H1 (cell line): ENCODE data around the gene ZNF423. TPM values are rescaled to one million over a fixed set of nuclear protein-coding genes. Genes with fewer than 3 reads are reported as not detected.
A peak's percentile ranks its signal among the peaks of the same experiment; 100 is the strongest.

ENCODE experiments used
- CTCF ChIA-PET: fragments of 300-600 bp; sonication (Branson Sonifier 250); formaldehyde crosslinking; loops from one replicate; lab custom pipeline; 2021; ENCODE audit not compliant: partially characterized antibody; lab: Charles Lee
- POLR2A ChIA-PET: fragments of 300-600 bp; sonication (Branson Sonifier 250); formaldehyde crosslinking; loops from one replicate; lab custom pipeline; 2021; ENCODE audit warnings: inconsistent platforms; ENCODE audit not compliant: partially characterized antibody; lab: Charles Lee
- DNase-seq, 2 experiments: peaks; one replicate each; pipeline versions ENCODE4 v3.0.0 to v3.0.0-alpha.2; 2010 to 2022; ENCODE audit warnings: low spot score in 2 of 2, low read depth in 1 of 2, mixed read lengths in 1 of 2
- FAIRE-seq: peaks from 2 replicates; lab custom pipeline; 2011; peaks lifted over from hg19 to GRCh38; lab: Jason Lieb, UNC
- H2AFZ ChIP-seq: 2 replicates; pipeline ENCODE4 v1.8.1; 2012; ENCODE audit warnings: low read length, inconsistent platforms
- H2AK5ac ChIP-seq: 2 replicates; pipeline ENCODE4 v1.6.1; 2013; ENCODE audit warnings: low read depth, low read length
- H2BK120ac ChIP-seq: replicated peaks from 2 replicates; pipeline ENCODE3; 2013; ENCODE audit warnings: low read depth, low read length, inconsistent platforms
- H2BK12ac ChIP-seq: 2 replicates; pipeline ENCODE4 v1.6.1; 2013; ENCODE audit warnings: low read depth, low read length
- H2BK15ac ChIP-seq: 2 replicates; pipeline ENCODE4 v1.6.1; 2013; ENCODE audit warnings: low read length
- H2BK20ac ChIP-seq: 2 replicates; pipeline ENCODE4 v1.6.1; 2013; ENCODE audit warnings: low read length
- H2BK5ac ChIP-seq: 2 replicates; pipeline ENCODE4 v1.6.1; 2013; ENCODE audit warnings: low read depth, low read length
- H3K14ac ChIP-seq: 2 replicates; pipeline ENCODE4 v1.6.1; 2013; ENCODE audit warnings: inconsistent platforms; ENCODE audit not compliant: insufficient read length
- H3K18ac ChIP-seq: 2 replicates; pipeline ENCODE4 v1.6.1; 2013; ENCODE audit warnings: low read length; ENCODE audit errors: extremely low read depth
- H3K23ac ChIP-seq: 2 replicates; pipeline ENCODE4 v1.6.1; 2013; ENCODE audit warnings: inconsistent platforms; ENCODE audit not compliant: insufficient read length
- H3K23me2 ChIP-seq: 2 replicates; pipeline ENCODE4 v1.6.1; 2013; ENCODE audit warnings: low read depth, low read length
- H3K27ac ChIP-seq: 2 replicates; pipeline ENCODE4 v1.6.1; 2011; ENCODE audit warnings: low read depth, low read length, inconsistent platforms
- H3K27me3 ChIP-seq, 4 experiments: replicated peaks in 1 of 4; 1 replicate in 1 of 4; 2 replicates in 3 of 4; pipeline versions ENCODE4 v1.6.1 to v1.8.1; 2011 to 2013; ENCODE audit warnings: low read length in 3 of 4, mild to moderate bottlenecking in 3 of 4, inconsistent platforms in 2 of 4, mixed read lengths in 2 of 4, moderate library complexity in 1 of 4; ENCODE audit not compliant: control insufficient read depth in 3 of 4, insufficient read depth in 3 of 4; ENCODE audit errors: extremely low read depth in 1 of 4
- H3K36me3 ChIP-seq, 4 experiments: 2 replicates each; pipeline versions ENCODE4 v1.6.1 to v1.8.1; 2011 to 2013; ENCODE audit warnings: mild to moderate bottlenecking in 4 of 4, low read length in 3 of 4, moderate library complexity in 2 of 4, control low read depth in 1 of 4, inconsistent platforms in 1 of 4; ENCODE audit not compliant: insufficient read depth in 4 of 4, control insufficient read depth in 2 of 4
- H3K4ac ChIP-seq: replicated peaks from 2 replicates; pipeline ENCODE3; 2013; ENCODE audit warnings: low read length, low read depth, mixed read lengths, inconsistent platforms; ENCODE audit not compliant: insufficient read length
- H3K4me1 ChIP-seq, 4 experiments: replicated peaks in 1 of 4; 1 replicate in 1 of 4; 2 replicates in 3 of 4; pipeline versions ENCODE4 v1.6.1 to v1.8.1; 2011 to 2013; ENCODE audit warnings: low read length in 3 of 4, inconsistent platforms in 2 of 4, mixed read lengths in 1 of 4; ENCODE audit not compliant: insufficient read depth in 4 of 4, control insufficient read depth in 3 of 4
- H3K4me2 ChIP-seq, 2 experiments: 2 replicates each; pipeline versions ENCODE4 v1.6.1 to v1.8.1; 2011 to 2013; ENCODE audit warnings: low read depth in 2 of 2, low read length in 2 of 2, control low read depth in 1 of 2, inconsistent platforms in 1 of 2, mild to moderate bottlenecking in 1 of 2; ENCODE audit not compliant: insufficient read depth in 1 of 2
- H3K4me3 ChIP-seq, 4 experiments: fragments of 200-600, 300-600 bp in 1 of 4; sonication (generic), shearing (Covaris generic), sonication (Bioruptor Twin) in 1 of 4; 2 replicates each; pipeline versions ENCODE4 v1.5.1 to v1.8.1; 2011 to 2016; ENCODE audit warnings: low read length in 4 of 4, low read depth in 3 of 4, control low read depth in 2 of 4, inconsistent platforms in 2 of 4, mild to moderate bottlenecking in 2 of 4, mixed read lengths in 1 of 4, moderate library complexity in 1 of 4; ENCODE audit not compliant: insufficient read depth in 2 of 4; ENCODE audit errors: extremely low read depth in 1 of 4
- H3K56ac ChIP-seq: replicated peaks from 2 replicates; pipeline ENCODE3; 2013; ENCODE audit warnings: low read depth, mild to moderate bottlenecking, mixed read lengths, low read length, inconsistent platforms; ENCODE audit not compliant: insufficient read length
- H3K79me1 ChIP-seq: 2 replicates; pipeline ENCODE4 v1.6.1; 2013; ENCODE audit warnings: low read depth, low read length, control low read depth
- H3K79me2 ChIP-seq, 2 experiments: 2 replicates each; pipeline versions ENCODE4 v1.6.1 to v1.8.1; 2012 to 2013; ENCODE audit warnings: low read length in 2 of 2, mild to moderate bottlenecking in 2 of 2, inconsistent platforms in 1 of 2; ENCODE audit not compliant: insufficient read depth in 2 of 2, control insufficient read depth in 1 of 2
- H3K9ac ChIP-seq, 4 experiments: replicated peaks in 1 of 4; 1 replicate in 1 of 4; 2 replicates in 3 of 4; pipeline versions ENCODE4 v1.6.1 to v1.8.1; 2011 to 2013; ENCODE audit warnings: low read depth in 3 of 4, low read length in 3 of 4, control low read depth in 2 of 4, mild to moderate bottlenecking in 2 of 4, moderate library complexity in 2 of 4, inconsistent platforms in 1 of 4; ENCODE audit errors: extremely low read depth in 1 of 4
- H3K9me3 ChIP-seq, 2 experiments: 2 replicates each; pipeline versions ENCODE4 v1.6.1 to v1.8.1; 2012 to 2013; ENCODE audit warnings: mild to moderate bottlenecking in 2 of 2, moderate library complexity in 2 of 2, control low read depth in 1 of 2, inconsistent platforms in 1 of 2, low read depth in 1 of 2, low read length in 1 of 2, mixed read lengths in 1 of 2; ENCODE audit not compliant: insufficient read depth in 2 of 2
- H4K20me1 ChIP-seq, 2 experiments: replicated peaks in 1 of 2; 2 replicates each; pipeline versions ENCODE3 to v1.8.1; 2011 to 2013; ENCODE audit warnings: inconsistent platforms in 2 of 2, low read length in 2 of 2, mild to moderate bottlenecking in 1 of 2; ENCODE audit not compliant: insufficient read depth in 2 of 2, control insufficient read depth in 1 of 2
- H4K5ac ChIP-seq: 2 replicates; pipeline ENCODE4 v1.6.1; 2013; ENCODE audit warnings: low read length, low read depth, mixed read lengths, inconsistent platforms; ENCODE audit not compliant: insufficient read length
- H4K8ac ChIP-seq: 2 replicates; pipeline ENCODE4 v1.8.0; 2013; ENCODE audit warnings: mild to moderate bottlenecking, moderate library complexity, low read length, inconsistent platforms; ENCODE audit not compliant: insufficient read depth; ENCODE audit errors: extremely low read depth
- H4K91ac ChIP-seq: replicated peaks from 2 replicates; pipeline ENCODE3; 2013; ENCODE audit warnings: low read length, mixed read lengths, inconsistent platforms; ENCODE audit not compliant: insufficient read length
- BACH1 ChIP-seq: IDR thresholded peaks from 2 replicates; pipeline ENCODE4 v1.6.1; 2012; ENCODE audit warnings: low read length, improper control_type of control experiment
- BRCA1 ChIP-seq: IDR thresholded peaks from 2 replicates; pipeline ENCODE4 v1.6.1; 2012; ENCODE audit warnings: low read depth, low read length, improper control_type of control experiment
- EGR1 ChIP-seq: IDR thresholded peaks from 2 replicates; pipeline ENCODE4 v1.6.1; 2011; ENCODE audit warnings: low read depth, low read length, borderline replicate concordance
- FOSL1 ChIP-seq: IDR thresholded peaks from 2 replicates; pipeline ENCODE4 v1.6.1; 2011; ENCODE audit warnings: mild to moderate bottlenecking, low read depth, low read length, moderate library complexity; ENCODE audit not compliant: insufficient read depth
- JUND ChIP-seq: IDR thresholded peaks from 2 replicates; pipeline ENCODE4 v1.6.1; 2011; ENCODE audit warnings: mild to moderate bottlenecking, improper control_type of control experiment, low read length
- POLR2A ChIP-seq, 2 experiments: IDR thresholded peaks; 1 replicate in 1 of 2; 2 replicates in 1 of 2; pipeline ENCODE4 v1.6.1; 2011; ENCODE audit warnings: low read depth in 2 of 2, low read length in 2 of 2, mild to moderate bottlenecking in 2 of 2; ENCODE audit errors: control extremely low read depth in 1 of 2
- POLR2AphosphoS5 ChIP-seq: IDR thresholded peaks from 2 replicates; pipeline ENCODE4 v1.6.1; 2011; ENCODE audit warnings: low read depth, low read length
- SIN3A ChIP-seq, 2 experiments: IDR thresholded peaks in 1 of 2; conservative IDR thresholded peaks in 1 of 2; 2 replicates each; pipeline ENCODE4 v1.6.1; 2011 to 2012; ENCODE audit warnings: low read length in 2 of 2, improper control_type of control experiment in 1 of 2, low read depth in 1 of 2, mild to moderate bottlenecking in 1 of 2
- SIX5 ChIP-seq: IDR thresholded peaks from 2 replicates; pipeline ENCODE4 v1.6.1; 2011; ENCODE audit warnings: mild to moderate bottlenecking, low read depth, low read length
- SP4 ChIP-seq: IDR thresholded peaks from 2 replicates; pipeline ENCODE4 v1.6.1; 2012; ENCODE audit warnings: low read length, inconsistent platforms
- SRF ChIP-seq: IDR thresholded peaks from 2 replicates; pipeline ENCODE4 v1.6.1; 2011; ENCODE audit warnings: mild to moderate bottlenecking, low read depth, low read length, moderate library complexity
- TCF12 ChIP-seq: IDR thresholded peaks from 2 replicates; pipeline ENCODE4 v1.6.1; 2011; ENCODE audit warnings: low read depth, mild to moderate bottlenecking, low read length
- TEAD4 ChIP-seq: IDR thresholded peaks from 2 replicates; pipeline ENCODE4 v1.6.1; 2012; ENCODE audit warnings: low read depth, low read length, inconsistent platforms, mixed read lengths
- WGBS, 2 experiments: shearing (Covaris generic) in 1 of 2; methylation state at CpG; one replicate each; pipeline versions ENCODE4 v1.1.6 to v1.1.7; 2013 to 2015; ENCODE audit warnings: low lambda C conversion rate in 2 of 2, mixed read lengths in 2 of 2, inconsistent platforms in 1 of 2, low coverage in 1 of 2, missing lambda C conversion rate in 1 of 2; ENCODE audit not compliant: insufficient replicate concordance in 2 of 2, insufficient coverage in 1 of 2, insufficient read length in 1 of 2; ENCODE audit errors: extremely low coverage in 1 of 2, missing lambda C conversion rate in 1 of 2; 5-methylcytosine and 5-hydroxymethylcytosine counted together
- polyA plus RNA-seq, 7 experiments: library from polyadenylated mRNA; depleted of rRNA in 3 of 7; stranded (reverse) in 5 of 7; unstranded in 2 of 7; fragments of >200 nt in 5 of 7; fragments of 200-250 nt in 2 of 7; gene quantifications; 1 replicate in 5 of 7; 2 replicates in 1 of 7; 4 replicates in 1 of 7; pipeline versions ENCODE4 v1.2.1 to v1.2.3, GENCODE V29; 2011 to 2013; ENCODE audit warnings: missing spikeins in 2 of 7, mixed read lengths in 2 of 7
- total RNA-seq: library from RNA; stranded (reverse); fragmentation: NEBNext Ultra II Directional; extraction: Animal tissue kit (Norgen Biotek cat#: 25700); gene quantifications from 2 replicates; pipeline ENCODE4 v1.2.1, GENCODE V29; 2021
- TF ChIP-seq, protein P1 (sequence below): IDR thresholded peaks from 2 replicates; pipeline ENCODE4 v1.6.1; 2011; ENCODE audit warnings: low read depth, mild to moderate bottlenecking, low read length; ENCODE audit not compliant: insufficient read depth

Gene ZNF423
- total and polyA plus RNA-seq, 2 of the 8 experiments (the other 6 are each of a cell fraction or from before 2014, with no cell fraction given), result 38.2 to 52.3 TPM

DNA sequence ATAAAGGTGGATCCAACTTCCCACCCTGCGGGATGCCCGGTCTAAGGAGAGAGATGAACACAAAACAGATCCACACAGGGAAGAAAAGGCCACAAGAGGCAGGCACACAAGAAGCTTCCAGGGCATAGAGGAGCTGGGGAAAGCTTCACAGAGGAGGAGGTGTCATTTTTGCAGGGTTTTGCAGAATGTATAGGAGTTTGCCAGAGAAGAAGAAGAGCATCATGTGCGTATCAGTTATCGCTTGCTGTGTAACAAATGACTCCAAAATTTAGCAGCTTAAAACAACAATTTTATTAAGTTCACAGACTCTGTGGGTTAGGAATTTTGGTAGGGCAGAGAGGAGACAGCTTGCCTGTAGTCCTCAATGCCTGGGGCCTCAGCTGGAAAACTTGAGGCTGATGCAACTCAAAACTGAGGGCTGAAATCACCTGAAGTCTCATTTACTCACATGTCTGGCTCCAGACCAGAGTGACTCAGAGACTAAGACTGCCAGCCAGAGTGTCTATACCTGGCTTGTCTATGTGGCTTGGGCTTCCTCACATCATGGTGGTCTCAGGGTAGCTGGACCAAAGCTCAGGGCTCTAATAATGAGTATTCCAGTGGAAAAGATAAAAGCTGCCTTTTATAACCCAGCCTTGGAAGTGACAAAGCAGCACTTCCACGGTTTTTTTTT, 33.9 kb upstream of the ZNF423 start:
- no peaks in the 10 kb centered on the region; a peak in 1 of 7 replicates for H3K27me3 ChIP-seq
- no peak overlapping the region for H3K4ac ChIP-seq
- H4K8ac ChIP-seq, result no peak overlapping the region
- no peak overlapping the region for H2BK15ac ChIP-seq
- no peak for FAIRE-seq
- POLR2A ChIA-PET, result interaction anchor here (0.6 to 1.3 kb wide), 3 partner anchors 10 to 1276 kb away, joined by 3 to 5 read pairs (median 5); no protein-coding TSS in a partner anchor
- no peak for DNase-seq
- no peaks in the 10 kb centered on the region; a peak in 1 of 7 replicates for H3K4me1 ChIP-seq
- no peak overlapping the region for H3K14ac ChIP-seq
- no peaks in the 10 kb centered on the region for H3K79me2 ChIP-seq
- no peak overlapping the region for H2AFZ ChIP-seq
- no peak overlapping the region for H4K91ac ChIP-seq
- no peak overlapping the region for H2BK20ac ChIP-seq
- CTCF ChIA-PET, result interaction anchor here (0.7 to 12.7 kb wide), 24 partner anchors 8 to 296 kb away, joined by 3 to 99 read pairs (median 5); no protein-coding TSS in a partner anchor
- H2BK120ac ChIP-seq, result no peak overlapping the region
- 0 out of 2 replicates have a peak overlapping the region, but pooled peaks have one; percentile 60 for H2AK5ac ChIP-seq
- H3K36me3 ChIP-seq, result no peaks in the 10 kb centered on the region
- H3K9ac ChIP-seq, result no peak overlapping the region
- no peak overlapping the region for H3K56ac ChIP-seq
- H3K27ac ChIP-seq, result no peak overlapping the region
- H4K20me1 ChIP-seq, result no peaks in the 10 kb centered on the region
- H3K79me1 ChIP-seq, result no peaks in the 10 kb centered on the region
- H2BK5ac ChIP-seq, result no peak overlapping the region
- H3K9me3 ChIP-seq, result peaks cover 0 to 3% of the 10 kb centered on the region in 2 experiments; a peak in 1 of 4 replicates
- H4K5ac ChIP-seq, result no peak overlapping the region
- H3K4me2 ChIP-seq, result no peak overlapping the region
- no peak overlapping the region for H3K18ac ChIP-seq
- H3K23me2 ChIP-seq, result no peaks in the 10 kb centered on the region
- no peak overlapping the region for H3K4me3 ChIP-seq
- 89% methylated on average over 4 of the region's 5 CpGs; no CpG with 5 or more reads in 1 of the 2 experiments for WGBS, 2 experiments
- H2BK12ac ChIP-seq, result no peak overlapping the region
- no peak overlapping the region for H3K23ac ChIP-seq
- no peak for TF ChIP-seq SP4
- TF ChIP-seq, protein P1, sequence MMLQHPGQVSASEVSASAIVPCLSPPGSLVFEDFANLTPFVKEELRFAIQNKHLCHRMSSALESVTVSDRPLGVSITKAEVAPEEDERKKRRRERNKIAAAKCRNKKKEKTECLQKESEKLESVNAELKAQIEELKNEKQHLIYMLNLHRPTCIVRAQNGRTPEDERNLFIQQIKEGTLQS, result no peak
- TF ChIP-seq SRF, result no peak
- no peak for TF ChIP-seq TCF12
- TF ChIP-seq EGR1, result no peak
- no peak for TF ChIP-seq JUND
- TF ChIP-seq SIN3A (conservative IDR thresholded peaks at IDR 0.05 in 1 of 2, IDR thresholded peaks at IDR 0.05 in 1 of 2; ENCODE audit: low read depth in 1 of 2, low read length in 2 of 2), result no peak
- no peak for TF ChIP-seq TEAD4
- TF ChIP-seq POLR2A (IDR thresholded peaks at IDR 0.05; ENCODE audit: control extremely low read depth in 1 of 2, low read depth in 2 of 2, low read length in 2 of 2), result no peak
- TF ChIP-seq FOSL1, result no peak
- no peak for TF ChIP-seq POLR2AphosphoS5
- no peak for TF ChIP-seq BACH1
- TF ChIP-seq SIX5, result no peak
- TF ChIP-seq BRCA1, result no peak
